ENCODE results near the gene HYAL1.
A peak's percentile ranks its signal among the peaks of the same experiment; 100 is the strongest.

HYAL1 gene

DNA sequence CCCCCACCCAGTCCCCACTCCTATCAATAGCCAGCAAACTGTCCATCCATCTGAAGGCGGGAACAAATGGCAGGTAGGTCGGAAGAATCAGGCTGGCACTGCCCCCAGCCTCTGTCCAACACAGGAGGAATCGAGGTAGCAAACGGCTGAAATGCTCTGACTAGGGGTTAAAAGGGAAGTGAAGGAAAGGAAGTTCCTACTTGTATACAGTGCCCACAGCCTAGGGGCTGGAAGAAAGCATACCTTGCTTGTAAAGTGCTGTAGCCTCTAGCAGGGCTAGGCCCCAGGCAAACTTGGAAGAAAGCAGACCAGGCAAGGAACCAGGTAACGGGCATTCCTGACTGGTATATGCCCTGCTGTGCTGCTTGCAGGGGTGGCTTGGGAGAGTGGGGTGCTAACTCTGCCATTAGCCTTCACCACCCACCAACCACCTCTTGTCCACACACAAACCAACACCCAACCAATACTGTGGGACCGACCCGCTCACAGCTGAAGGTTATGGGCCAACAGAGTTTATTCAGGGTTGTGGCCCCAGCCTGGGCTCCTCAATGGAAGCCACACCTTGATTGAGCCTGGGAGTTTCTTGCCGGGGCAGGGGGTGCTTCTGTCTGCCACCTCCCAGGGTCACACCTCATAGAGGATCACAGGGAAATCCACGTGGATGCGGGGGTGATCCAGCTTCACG is 22.3 kb upstream of the HYAL1 start:
- no peak overlapping the region for H2BK12ac ChIP-seq (ENCODE audit: low read length)
- H3K18ac ChIP-seq (ENCODE audit: low read length): no peak overlapping the region
- no peak overlapping the region for H3K4ac ChIP-seq (ENCODE audit: low read depth, low read length)
- peaks cover 19% of the 10 kb centered on the region for H3K79me1 ChIP-seq (ENCODE audit: low read length)
- no CpG with 5 or more reads among the region's 11 CpGs for WGBS (ENCODE audit: extremely low coverage, insufficient coverage, insufficient read length)
- H3K4me2 ChIP-seq (ENCODE audit: low read length): no peak overlapping the region
- no peak overlapping the region for H2BK5ac ChIP-seq (ENCODE audit: low read depth, low read length, poor library complexity)
- H3K27ac ChIP-seq (ENCODE audit: low read depth, low read length): no peak overlapping the region
- H3K23ac ChIP-seq (ENCODE audit: low read length): no peak overlapping the region
- H4K12ac ChIP-seq (ENCODE audit: low read depth, low read length): no peak overlapping the region
- H3K79me2 ChIP-seq (ENCODE audit: control insufficient read depth, insufficient read depth, low read length, poor library complexity): peaks cover 15% of the 10 kb centered on the region
- no peaks in the 10 kb centered on the region for H3K27me3 ChIP-seq (ENCODE audit: insufficient read depth, low read length)
- no peak overlapping the region for H2AFZ ChIP-seq (ENCODE audit: insufficient read depth, low read length, poor library complexity)
- peaks cover 14 to 18% of the 10 kb centered on the region in 2 experiments for H3K4me1 ChIP-seq (ENCODE audit: control insufficient read depth in 1 of 2, insufficient read depth in 2 of 2, low read length in 2 of 2)
- no peak overlapping the region for H3K14ac ChIP-seq (ENCODE audit: low read length)
- H3K36me3 ChIP-seq (ENCODE audit: control insufficient read depth in 1 of 2, insufficient read depth in 2 of 2, low read length in 2 of 2): peaks cover 28 to 30% of the 10 kb centered on the region in 2 experiments
- H3K9ac ChIP-seq (ENCODE audit: low read length): no peak overlapping the region
- peaks cover 1% of the 10 kb centered on the region for H3K9me3 ChIP-seq (ENCODE audit: insufficient read depth, low read depth, low read length)
- H4K8ac ChIP-seq (ENCODE audit: low read depth, low read length): no peak overlapping the region
- no peak overlapping the region for H3K4me3 ChIP-seq (ENCODE audit: low read depth, low read length)
- no peak overlapping the region for H2BK120ac ChIP-seq (ENCODE audit: insufficient read depth, low read length, poor library complexity)
- no peak overlapping the region for H4K91ac ChIP-seq (ENCODE audit: low read depth, low read length)
- H2AK5ac ChIP-seq (ENCODE audit: low read length): no peak overlapping the region
- DNase-seq: no peak

DNA sequence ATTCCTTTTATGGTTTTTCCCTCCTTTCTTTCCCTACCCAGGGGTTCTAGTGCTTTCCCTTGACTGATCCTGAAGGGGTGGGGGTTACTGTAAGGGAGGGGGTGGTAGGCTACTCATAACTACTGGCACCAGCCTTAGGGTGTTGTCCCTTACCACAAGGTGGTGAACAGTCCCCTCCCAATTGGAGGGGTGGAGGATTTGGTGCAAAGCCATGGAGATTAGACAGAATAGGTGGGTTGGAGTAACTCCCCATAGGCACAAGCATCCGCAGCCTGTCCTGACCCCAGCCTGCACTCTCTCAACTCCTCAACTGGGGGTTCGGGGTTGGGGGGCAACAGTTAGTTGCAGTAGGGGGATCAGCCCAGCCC is 21.7 kb upstream of the HYAL1 start:
- Histone ChIP-seq H2BK120ac (ENCODE audit: insufficient read depth, low read length, poor library complexity) (no peak overlapping the region), H3K4me2 (ENCODE audit: low read length) (no peak overlapping the region), H3K36me3 (ENCODE audit: control insufficient read depth in 1 of 2, insufficient read depth in 2 of 2, low read length in 2 of 2) (peaks cover 23 to 25% of the 10 kb centered on the region in 2 experiments), H2BK12ac (ENCODE audit: low read length) (no peak overlapping the region), H3K79me2 (ENCODE audit: control insufficient read depth, insufficient read depth, low read length, poor library complexity) (peaks cover 19% of the 10 kb centered on the region), H3K79me1 (ENCODE audit: low read length) (peaks cover 19% of the 10 kb centered on the region), H4K91ac (ENCODE audit: low read depth, low read length) (no peak overlapping the region), H4K8ac (ENCODE audit: low read depth, low read length) (no peak overlapping the region), H3K14ac (ENCODE audit: low read length) (no peak overlapping the region), H2BK5ac (ENCODE audit: low read depth, low read length, poor library complexity) (no peak overlapping the region), H4K12ac (ENCODE audit: low read depth, low read length) (no peak overlapping the region), H3K27me3 (ENCODE audit: insufficient read depth, low read length) (no peaks in the 10 kb centered on the region), H3K23ac (ENCODE audit: low read length) (no peak overlapping the region), H3K4ac (ENCODE audit: low read depth, low read length) (no peak overlapping the region), H3K27ac (ENCODE audit: low read depth, low read length) (no peak overlapping the region), H2AK5ac (ENCODE audit: low read length) (no peak overlapping the region), H3K4me3 (ENCODE audit: low read depth, low read length) (no peak overlapping the region), H3K9ac (ENCODE audit: low read length) (no peak overlapping the region), H3K9me3 (ENCODE audit: insufficient read depth, low read depth, low read length) (peaks cover 1% of the 10 kb centered on the region), H3K4me1 (ENCODE audit: control insufficient read depth in 1 of 2, insufficient read depth in 2 of 2, low read length in 2 of 2) (peaks cover 19 to 22% of the 10 kb centered on the region in 2 experiments), H3K18ac (ENCODE audit: low read length) (no peak overlapping the region), H2AFZ (ENCODE audit: insufficient read depth, low read length, poor library complexity) (no peak overlapping the region)
- DNase-seq: no peak
- WGBS (ENCODE audit: extremely low coverage, insufficient coverage, insufficient read length): no CpG with 5 or more reads among the region's 2 CpGs

GRCh38 chr3:50324351-50325112 is 21.2 kb upstream of the HYAL1 start:
- H3K9ac ChIP-seq (ENCODE audit: low read length): no peak overlapping the region
- peaks cover 22 to 27% of the 10 kb centered on the region in 2 experiments for H3K4me1 ChIP-seq (ENCODE audit: control insufficient read depth in 1 of 2, insufficient read depth in 2 of 2, low read length in 2 of 2)
- no peak overlapping the region for H2BK12ac ChIP-seq (ENCODE audit: low read length)
- peak overlapping the region; percentile 14 for H2AK5ac ChIP-seq (ENCODE audit: low read length)
- no peak overlapping the region for H4K12ac ChIP-seq (ENCODE audit: low read depth, low read length)
- H3K79me2 ChIP-seq (ENCODE audit: control insufficient read depth, insufficient read depth, low read length, poor library complexity): peaks cover 19% of the 10 kb centered on the region
- H3K27me3 ChIP-seq (ENCODE audit: insufficient read depth, low read length): no peaks in the 10 kb centered on the region
- peaks cover 1% of the 10 kb centered on the region for H3K9me3 ChIP-seq (ENCODE audit: insufficient read depth, low read depth, low read length)
- no peak overlapping the region for H2AFZ ChIP-seq (ENCODE audit: insufficient read depth, low read length, poor library complexity)
- no peak overlapping the region for H3K4me3 ChIP-seq (ENCODE audit: low read depth, low read length)
- no peak overlapping the region for H3K4ac ChIP-seq (ENCODE audit: low read depth, low read length)
- no peak overlapping the region for H3K14ac ChIP-seq (ENCODE audit: low read length)
- no CpG with 5 or more reads among the region's 4 CpGs for WGBS (ENCODE audit: extremely low coverage, insufficient coverage, insufficient read length)
- H4K8ac ChIP-seq (ENCODE audit: low read depth, low read length): no peak overlapping the region
- no peak overlapping the region for H3K4me2 ChIP-seq (ENCODE audit: low read length)
- DNase-seq: peak; percentile 67 to 81
- no peak overlapping the region for H4K91ac ChIP-seq (ENCODE audit: low read depth, low read length)
- H3K23ac ChIP-seq (ENCODE audit: low read length): no peak overlapping the region
- H3K27ac ChIP-seq (ENCODE audit: low read depth, low read length): no peak overlapping the region
- no peak overlapping the region for H3K18ac ChIP-seq (ENCODE audit: low read length)
- H2BK5ac ChIP-seq (ENCODE audit: low read depth, low read length, poor library complexity): no peak overlapping the region
- H3K36me3 ChIP-seq (ENCODE audit: control insufficient read depth in 1 of 2, insufficient read depth in 2 of 2, low read length in 2 of 2): peaks cover 23 to 24% of the 10 kb centered on the region in 2 experiments
- no peak overlapping the region for H2BK120ac ChIP-seq (ENCODE audit: insufficient read depth, low read length, poor library complexity)
- peaks cover 19% of the 10 kb centered on the region for H3K79me1 ChIP-seq (ENCODE audit: low read length)

GRCh38 chr3:50323614-50324199 is 20.3 kb upstream of the HYAL1 start:
- H4K8ac ChIP-seq (ENCODE audit: low read depth, low read length): no peak overlapping the region

More at GRCh38 chr3:50323614-50324199, 20.3 kb upstream of the HYAL1 start:
- Histone ChIP-seq H3K27ac (ENCODE audit: low read depth, low read length) (no peak overlapping the region), H3K4ac (ENCODE audit: low read depth, low read length) (no peak overlapping the region), H4K91ac (ENCODE audit: low read depth, low read length) (no peak overlapping the region), H3K9ac (ENCODE audit: low read length) (no peak overlapping the region), H2BK120ac (ENCODE audit: insufficient read depth, low read length, poor library complexity) (no peak overlapping the region), H3K27me3 (ENCODE audit: insufficient read depth, low read length) (no peaks in the 10 kb centered on the region), H2BK5ac (ENCODE audit: low read depth, low read length, poor library complexity) (no peak overlapping the region), H3K36me3 (ENCODE audit: control insufficient read depth in 1 of 2, insufficient read depth in 2 of 2, low read length in 2 of 2) (peaks cover 25 to 26% of the 10 kb centered on the region in 2 experiments), H2AFZ (ENCODE audit: insufficient read depth, low read length, poor library complexity) (no peak overlapping the region), H3K23ac (ENCODE audit: low read length) (no peak overlapping the region), H2AK5ac (ENCODE audit: low read length) (no peak overlapping the region), H3K18ac (ENCODE audit: low read length) (no peak overlapping the region), H4K12ac (ENCODE audit: low read depth, low read length) (no peak overlapping the region), H3K4me2 (ENCODE audit: low read length) (no peak overlapping the region), H3K9me3 (ENCODE audit: insufficient read depth, low read depth, low read length) (peaks cover 1% of the 10 kb centered on the region), H3K79me1 (ENCODE audit: low read length) (peaks cover 19% of the 10 kb centered on the region), H3K4me3 (ENCODE audit: low read depth, low read length) (no peak overlapping the region), H3K14ac (ENCODE audit: low read length) (no peak overlapping the region), H3K4me1 (ENCODE audit: control insufficient read depth in 1 of 2, insufficient read depth in 2 of 2, low read length in 2 of 2) (peaks cover 24 to 27% of the 10 kb centered on the region in 2 experiments), H2BK12ac (ENCODE audit: low read length) (no peak overlapping the region), H3K79me2 (ENCODE audit: control insufficient read depth, insufficient read depth, low read length, poor library complexity) (peaks cover 19% of the 10 kb centered on the region)
- no CpG with 5 or more reads among the region's 5 CpGs for WGBS (ENCODE audit: extremely low coverage, insufficient coverage, insufficient read length)
- no peak for DNase-seq

All from trophoblast cell (in vitro differentiated cells and primary cell).